Prostate gland (tissue), 2 donors: ENCODE data around the gene ELF2.

Source experiments
- POLR2A ChIP-seq: fragments of 450-650 bp; IDR thresholded peaks from one replicate; pipeline ENCODE4 v1.6.1; 2016; ENCODE audit warnings: antibody characterized with exemption, mild to moderate bottlenecking
- POLR2AphosphoS5 ChIP-seq: sonication (generic); formaldehyde crosslinking; IDR thresholded peaks from one replicate; pipeline ENCODE4 v1.6.1; 2017; ENCODE audit warnings: antibody characterized with exemption
- TF ChIP-seq, protein P1 (sequence below), 4 experiments: fragments of 200-600 bp in 2 of 4; fragments of 450-650 bp in 2 of 4; sonication (generic) in 2 of 4; IDR thresholded peaks; 1 replicate in 3 of 4; 2 replicates in 1 of 4; pipeline ENCODE4 v1.5.1; 2016 to 2019; ENCODE audit warnings: antibody characterized with exemption in 4 of 4, mild to moderate bottlenecking in 2 of 4, moderate library complexity in 2 of 4

DNA sequence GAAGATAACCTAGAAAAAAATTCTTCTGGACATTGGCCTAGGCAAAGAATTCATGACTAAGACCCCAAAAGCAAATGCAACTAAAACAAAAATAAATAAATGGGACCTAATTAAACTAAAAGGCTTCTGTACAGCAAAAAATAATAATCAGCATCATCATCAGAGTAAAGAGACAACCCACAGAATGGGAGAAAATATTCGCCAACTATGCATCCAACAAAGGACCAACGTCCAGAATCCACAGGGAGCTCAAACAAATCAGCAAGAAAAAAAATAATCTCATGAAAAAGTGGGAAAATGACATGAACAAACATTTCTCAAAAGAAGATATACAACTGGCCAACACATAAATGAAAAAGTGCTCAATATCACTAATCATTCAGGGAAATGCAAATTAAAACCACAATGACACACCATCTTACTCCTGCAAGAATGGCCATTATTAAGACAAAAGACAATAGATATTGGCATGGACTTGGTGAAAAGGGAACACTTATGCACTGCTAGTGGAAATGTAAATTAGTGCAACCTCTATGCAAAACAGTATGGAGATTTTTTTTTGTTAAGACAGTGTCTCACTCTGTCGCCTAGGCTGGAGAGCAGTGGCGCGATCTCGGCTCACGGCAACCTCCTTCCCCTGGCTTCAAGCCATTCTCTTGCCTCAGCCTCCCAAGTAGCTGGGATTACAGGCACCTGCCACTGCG is 29.9 kb downstream of the ELF2 start:
- TF ChIP-seq, protein P1, sequence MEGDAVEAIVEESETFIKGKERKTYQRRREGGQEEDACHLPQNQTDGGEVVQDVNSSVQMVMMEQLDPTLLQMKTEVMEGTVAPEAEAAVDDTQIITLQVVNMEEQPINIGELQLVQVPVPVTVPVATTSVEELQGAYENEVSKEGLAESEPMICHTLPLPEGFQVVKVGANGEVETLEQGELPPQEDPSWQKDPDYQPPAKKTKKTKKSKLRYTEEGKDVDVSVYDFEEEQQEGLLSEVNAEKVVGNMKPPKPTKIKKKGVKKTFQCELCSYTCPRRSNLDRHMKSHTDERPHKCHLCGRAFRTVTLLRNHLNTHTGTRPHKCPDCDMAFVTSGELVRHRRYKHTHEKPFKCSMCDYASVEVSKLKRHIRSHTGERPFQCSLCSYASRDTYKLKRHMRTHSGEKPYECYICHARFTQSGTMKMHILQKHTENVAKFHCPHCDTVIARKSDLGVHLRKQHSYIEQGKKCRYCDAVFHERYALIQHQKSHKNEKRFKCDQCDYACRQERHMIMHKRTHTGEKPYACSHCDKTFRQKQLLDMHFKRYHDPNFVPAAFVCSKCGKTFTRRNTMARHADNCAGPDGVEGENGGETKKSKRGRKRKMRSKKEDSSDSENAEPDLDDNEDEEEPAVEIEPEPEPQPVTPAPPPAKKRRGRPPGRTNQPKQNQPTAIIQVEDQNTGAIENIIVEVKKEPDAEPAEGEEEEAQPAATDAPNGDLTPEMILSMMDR (IDR thresholded peaks at IDR 0.05) = no peak
- TF ChIP-seq POLR2A (no peak), POLR2AphosphoS5 (no peak)
